ENCODE data around the gene ENOX1.

DNA sequence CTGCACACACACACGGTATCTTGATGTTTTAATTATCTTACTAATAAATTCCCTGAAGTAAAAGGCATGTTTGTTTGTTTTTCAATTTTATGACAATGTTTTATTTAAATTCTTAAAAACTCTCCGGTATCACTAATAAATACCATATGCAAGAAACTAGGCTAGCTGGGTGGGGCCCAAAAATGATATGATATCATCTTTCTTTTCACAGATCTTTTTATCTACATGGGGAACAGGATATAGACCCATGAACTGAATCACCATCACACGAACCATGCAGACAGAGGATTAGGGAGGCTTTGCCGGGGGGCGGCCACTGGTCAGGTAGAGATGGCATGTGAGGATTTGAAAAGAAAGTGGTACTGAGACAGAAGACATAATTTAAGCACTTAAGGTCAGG is 266.4 kb downstream of the ENOX1 start:
- TF ChIP-seq POLR2AphosphoS5 (IDR thresholded peaks at IDR 0.05; ENCODE audit: insufficient read depth, low read depth, low read length) = no peak
- no peak for TF ChIP-seq POLR2A (IDR thresholded peaks at IDR 0.05; ENCODE audit: low read depth, low read length)
- TF ChIP-seq, protein P1, sequence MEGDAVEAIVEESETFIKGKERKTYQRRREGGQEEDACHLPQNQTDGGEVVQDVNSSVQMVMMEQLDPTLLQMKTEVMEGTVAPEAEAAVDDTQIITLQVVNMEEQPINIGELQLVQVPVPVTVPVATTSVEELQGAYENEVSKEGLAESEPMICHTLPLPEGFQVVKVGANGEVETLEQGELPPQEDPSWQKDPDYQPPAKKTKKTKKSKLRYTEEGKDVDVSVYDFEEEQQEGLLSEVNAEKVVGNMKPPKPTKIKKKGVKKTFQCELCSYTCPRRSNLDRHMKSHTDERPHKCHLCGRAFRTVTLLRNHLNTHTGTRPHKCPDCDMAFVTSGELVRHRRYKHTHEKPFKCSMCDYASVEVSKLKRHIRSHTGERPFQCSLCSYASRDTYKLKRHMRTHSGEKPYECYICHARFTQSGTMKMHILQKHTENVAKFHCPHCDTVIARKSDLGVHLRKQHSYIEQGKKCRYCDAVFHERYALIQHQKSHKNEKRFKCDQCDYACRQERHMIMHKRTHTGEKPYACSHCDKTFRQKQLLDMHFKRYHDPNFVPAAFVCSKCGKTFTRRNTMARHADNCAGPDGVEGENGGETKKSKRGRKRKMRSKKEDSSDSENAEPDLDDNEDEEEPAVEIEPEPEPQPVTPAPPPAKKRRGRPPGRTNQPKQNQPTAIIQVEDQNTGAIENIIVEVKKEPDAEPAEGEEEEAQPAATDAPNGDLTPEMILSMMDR (IDR thresholded peaks at IDR 0.05; ENCODE audit: extremely low read depth in 1 of 2, insufficient read depth in 1 of 2, low read depth in 1 of 2, low read length in 2 of 2) = no peak
